Osteoblast (primary cell): Measurements from ENCODE around the gene TMEM145. TPM values are rescaled to one million over a fixed set of nuclear protein-coding genes. Genes with fewer than 3 reads are reported as not detected.

Experiments used
- DNase-seq: peaks from one replicate; pipeline ENCODE4 v3.0.0; 2011; ENCODE audit warnings: low spot score, mixed read lengths; ENCODE audit not compliant: insufficient read length; ENCODE audit errors: missing footprints
- H2AFZ ChIP-seq: 2 replicates; pipeline ENCODE4 v1.6.0; 2011; ENCODE audit warnings: mild to moderate bottlenecking, low read length
- H3K27ac ChIP-seq: 2 replicates; pipeline ENCODE4 v1.5.1; 2011; ENCODE audit warnings: mild to moderate bottlenecking, low read depth, low read length, moderate library complexity
- H3K27me3 ChIP-seq: 2 replicates; pipeline ENCODE4 v1.6.0; 2012; ENCODE audit warnings: mild to moderate bottlenecking, control low read depth, inconsistent platforms, low read length, moderate library complexity; ENCODE audit not compliant: insufficient read depth
- H3K36me3 ChIP-seq: 2 replicates; pipeline ENCODE4 v1.5.1; 2011; ENCODE audit warnings: mild to moderate bottlenecking, low read length, control low read depth, moderate library complexity; ENCODE audit not compliant: insufficient read depth
- H3K4me1 ChIP-seq: 2 replicates; pipeline ENCODE4 v1.5.1; 2011; ENCODE audit warnings: mild to moderate bottlenecking, low read length, control low read depth, moderate library complexity; ENCODE audit not compliant: insufficient read depth
- H3K4me2 ChIP-seq: 2 replicates; pipeline ENCODE4 v1.6.0; 2011; ENCODE audit warnings: mild to moderate bottlenecking, low read length; ENCODE audit not compliant: insufficient read depth
- H3K4me3 ChIP-seq: fragments of 200-600 bp; sonication (generic); 3 replicates; pipeline ENCODE4 v1.5.1; 2012; ENCODE audit warnings: mild to moderate bottlenecking, low read length, inconsistent platforms; ENCODE audit not compliant: insufficient read depth
- H3K79me2 ChIP-seq: 2 replicates; pipeline ENCODE4 v1.6.0; 2012; ENCODE audit warnings: mild to moderate bottlenecking, low read length, control low read depth, inconsistent platforms; ENCODE audit not compliant: insufficient read depth
- H3K9me3 ChIP-seq: 2 replicates; pipeline ENCODE4 v1.5.1; 2011; ENCODE audit warnings: low read depth, low read length, control low read depth
- H4K20me1 ChIP-seq: 2 replicates; pipeline ENCODE4 v1.6.0; 2012; ENCODE audit warnings: mild to moderate bottlenecking, low read length, control low read depth; ENCODE audit not compliant: insufficient read depth
- total RNA-seq: library from RNA; depleted of rRNA; stranded (reverse); fragments of >200 nt; gene quantifications from 2 replicates; pipeline ENCODE4 v1.2.3, GENCODE V29; 2012
- TF ChIP-seq, protein P1 (sequence below): IDR thresholded peaks from 2 replicates; pipeline ENCODE4 v1.5.1; 2011; ENCODE audit warnings: mild to moderate bottlenecking, low read depth, low read length, moderate library complexity; ENCODE audit errors: extremely low read depth

The TMEM145 gene
- total RNA-seq, 1 donor = not detected

- Histone ChIP-seq H3K4me3 (no peak overlapping the region), H4K20me1 (peaks cover 4% of the 10 kb centered on the region), H3K79me2 (no peaks in the 10 kb centered on the region), H3K36me3 (no peaks in the 10 kb centered on the region), H3K27ac (no peak overlapping the region), H3K4me1 (no peaks in the 10 kb centered on the region), H3K4me2 (no peak overlapping the region), H2AFZ (no peak overlapping the region), H3K27me3 (peaks cover 35% of the 10 kb centered on the region), H3K9me3 (no peaks in the 10 kb centered on the region)
- no peak for DNase-seq
- TF ChIP-seq, protein P1, sequence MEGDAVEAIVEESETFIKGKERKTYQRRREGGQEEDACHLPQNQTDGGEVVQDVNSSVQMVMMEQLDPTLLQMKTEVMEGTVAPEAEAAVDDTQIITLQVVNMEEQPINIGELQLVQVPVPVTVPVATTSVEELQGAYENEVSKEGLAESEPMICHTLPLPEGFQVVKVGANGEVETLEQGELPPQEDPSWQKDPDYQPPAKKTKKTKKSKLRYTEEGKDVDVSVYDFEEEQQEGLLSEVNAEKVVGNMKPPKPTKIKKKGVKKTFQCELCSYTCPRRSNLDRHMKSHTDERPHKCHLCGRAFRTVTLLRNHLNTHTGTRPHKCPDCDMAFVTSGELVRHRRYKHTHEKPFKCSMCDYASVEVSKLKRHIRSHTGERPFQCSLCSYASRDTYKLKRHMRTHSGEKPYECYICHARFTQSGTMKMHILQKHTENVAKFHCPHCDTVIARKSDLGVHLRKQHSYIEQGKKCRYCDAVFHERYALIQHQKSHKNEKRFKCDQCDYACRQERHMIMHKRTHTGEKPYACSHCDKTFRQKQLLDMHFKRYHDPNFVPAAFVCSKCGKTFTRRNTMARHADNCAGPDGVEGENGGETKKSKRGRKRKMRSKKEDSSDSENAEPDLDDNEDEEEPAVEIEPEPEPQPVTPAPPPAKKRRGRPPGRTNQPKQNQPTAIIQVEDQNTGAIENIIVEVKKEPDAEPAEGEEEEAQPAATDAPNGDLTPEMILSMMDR = no peak
Observed at GRCh38 chr19:42315024-42315423, 1.9 kb downstream of the TMEM145 start.

- Histone ChIP-seq H3K27ac (no peak overlapping the region), H4K20me1 (peaks cover 4% of the 10 kb centered on the region), H3K36me3 (no peaks in the 10 kb centered on the region), H3K79me2 (no peaks in the 10 kb centered on the region), H3K4me1 (no peaks in the 10 kb centered on the region), H3K27me3 (peaks cover 33% of the 10 kb centered on the region), H2AFZ (no peak overlapping the region), H3K4me3 (no peak overlapping the region), H3K9me3 (no peaks in the 10 kb centered on the region), H3K4me2 (no peak overlapping the region)
- peak; percentile 91 for DNase-seq
- TF ChIP-seq, protein P1 = no peak
Observed at GRCh38 chr19:42316223-42317211, 3.4 kb downstream of the TMEM145 start.

DNA sequence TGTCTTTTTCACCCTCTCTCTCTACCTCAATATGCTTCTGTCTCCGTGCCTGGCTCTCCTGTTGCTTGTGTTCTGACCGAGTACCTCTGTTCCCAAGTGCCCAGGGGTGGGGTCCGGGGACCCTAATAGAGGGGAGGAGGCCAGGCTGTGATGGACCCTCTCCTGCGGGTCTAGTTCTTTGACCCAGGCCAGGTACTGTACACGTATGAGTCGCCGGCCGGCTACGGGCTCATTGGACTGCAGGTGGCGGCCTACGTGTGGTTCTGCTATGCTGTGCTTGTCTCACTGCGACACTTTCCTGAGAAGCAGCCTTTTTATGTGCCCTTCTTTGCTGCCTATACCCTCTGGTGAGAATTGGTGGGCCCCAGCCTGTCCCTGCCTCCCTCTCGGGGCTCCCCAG is 4.4 kb downstream of the TMEM145 start:
- Histone ChIP-seq H3K4me3 (no peak overlapping the region), H3K9me3 (no peaks in the 10 kb centered on the region), H3K27me3 (peaks cover 33% of the 10 kb centered on the region), H3K79me2 (no peaks in the 10 kb centered on the region), H3K4me2 (no peak overlapping the region), H4K20me1 (peaks cover 4% of the 10 kb centered on the region), H3K4me1 (no peaks in the 10 kb centered on the region), H3K36me3 (no peaks in the 10 kb centered on the region), H2AFZ (no peak overlapping the region), H3K27ac (no peak overlapping the region)
- TF ChIP-seq, protein P1 = no peak
- DNase-seq = peak; percentile 77

DNA sequence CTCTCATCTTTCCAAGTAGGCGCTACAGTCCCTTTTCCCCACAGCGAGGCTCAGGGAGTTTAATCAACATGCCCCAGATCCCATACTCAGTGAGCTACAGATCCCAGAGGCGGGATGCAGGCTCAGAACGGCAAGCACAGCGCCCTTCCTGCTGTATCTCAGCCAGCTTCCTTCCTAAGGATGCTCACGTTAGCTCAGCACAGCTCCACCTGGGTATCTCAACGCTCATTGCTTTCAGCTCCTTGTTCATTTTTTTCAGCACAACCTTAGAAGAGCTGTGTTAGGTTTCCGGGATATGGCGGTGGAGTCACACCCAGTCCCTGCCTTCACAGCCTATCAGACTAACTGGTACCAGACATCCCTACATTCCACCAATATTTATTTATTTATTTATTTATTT is 9.2 kb downstream of the TMEM145 start:
- Histone ChIP-seq H3K4me1 (peaks cover 13% of the 10 kb centered on the region), H2AFZ (no peak overlapping the region), H3K79me2 (peaks cover 16% of the 10 kb centered on the region), H3K27me3 (peaks cover 33% of the 10 kb centered on the region), H3K4me2 (no peak overlapping the region), H3K36me3 (no peaks in the 10 kb centered on the region), H3K4me3 (no peak overlapping the region), H3K27ac (no peak overlapping the region), H4K20me1 (no peaks in the 10 kb centered on the region), H3K9me3 (no peaks in the 10 kb centered on the region)
- TF ChIP-seq, protein P1 = no peak
- DNase-seq = peak; percentile 74
